Dermis blood vessel endothelial cell (primary cell): ENCODE measurements around the gene ANTXR2. TPM values are rescaled to one million over a fixed set of nuclear protein-coding genes. Genes with fewer than 3 reads are reported as not detected.

ENCODE experiments used
- DNase-seq: peaks from one replicate; pipeline ENCODE4 v3.0.0; 2010
- total RNA-seq: library from RNA; depleted of rRNA; stranded (reverse); fragments of >200 nt; gene quantifications from 2 replicates; pipeline ENCODE4 v1.2.3, GENCODE V29; 2014

ANTXR2 gene
- total RNA-seq, 1 donor from 2014 or later: 36.2 TPM

DNA sequence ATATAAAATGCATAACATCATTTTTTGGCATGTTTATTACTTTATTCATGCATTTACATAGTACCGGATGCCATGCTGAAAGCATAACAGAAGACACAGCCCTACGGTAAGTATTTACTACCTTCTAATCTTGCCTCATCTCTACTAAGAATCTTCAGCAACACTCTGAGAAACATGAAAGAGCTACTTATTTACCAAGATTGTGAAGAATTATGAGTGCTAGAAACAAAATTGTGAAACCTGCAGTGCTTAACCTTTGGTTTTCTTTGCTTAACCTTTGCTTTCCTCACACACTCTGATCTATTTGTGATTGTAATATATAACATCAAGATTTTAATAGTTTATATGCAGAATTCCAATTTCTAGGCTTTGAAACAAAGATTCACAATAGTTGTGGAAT is 7.4 kb downstream of the ANTXR2 start:
- DNase-seq: no peak

DNA sequence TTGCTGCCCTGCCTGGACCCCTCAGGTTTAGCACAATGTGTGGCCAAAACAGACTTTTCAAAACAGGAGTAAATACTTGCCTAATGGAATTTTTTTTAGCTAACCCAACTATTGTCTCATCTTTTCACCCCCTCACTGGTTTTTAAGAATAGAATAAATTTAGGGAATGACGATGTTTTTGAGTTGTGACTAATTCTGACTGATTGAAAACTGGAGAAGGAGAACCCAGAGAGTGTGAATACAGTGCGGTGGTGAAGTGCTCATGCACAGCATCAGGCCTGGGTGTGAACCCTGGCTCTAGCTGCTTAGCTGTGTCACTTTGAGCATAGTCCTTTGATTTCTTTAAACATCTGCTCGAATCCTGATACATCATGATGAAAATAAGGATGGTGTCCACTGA is 10.5 kb downstream of the ANTXR2 start:
- no peak for DNase-seq

DNA sequence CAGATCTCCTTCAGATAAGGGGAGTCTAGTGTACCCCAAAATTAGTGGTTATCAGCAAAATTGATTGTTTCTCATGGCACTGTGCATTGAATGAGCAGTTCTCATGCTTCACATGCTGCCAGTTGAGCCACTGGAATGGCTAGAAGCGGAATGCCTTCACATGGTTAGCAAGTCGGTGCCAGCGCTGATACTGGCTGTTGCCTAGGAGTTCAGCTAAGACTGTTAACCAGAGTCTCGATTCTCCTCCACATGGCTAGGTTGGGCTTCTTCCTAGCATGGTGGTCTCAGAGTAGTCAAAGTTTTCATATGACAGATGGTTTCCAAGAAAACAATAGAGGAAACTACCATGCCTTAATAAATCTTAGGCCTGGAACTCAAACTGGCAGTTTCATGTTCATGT is 12.2 kb downstream of the ANTXR2 start:
- DNase-seq: no peak

DNA sequence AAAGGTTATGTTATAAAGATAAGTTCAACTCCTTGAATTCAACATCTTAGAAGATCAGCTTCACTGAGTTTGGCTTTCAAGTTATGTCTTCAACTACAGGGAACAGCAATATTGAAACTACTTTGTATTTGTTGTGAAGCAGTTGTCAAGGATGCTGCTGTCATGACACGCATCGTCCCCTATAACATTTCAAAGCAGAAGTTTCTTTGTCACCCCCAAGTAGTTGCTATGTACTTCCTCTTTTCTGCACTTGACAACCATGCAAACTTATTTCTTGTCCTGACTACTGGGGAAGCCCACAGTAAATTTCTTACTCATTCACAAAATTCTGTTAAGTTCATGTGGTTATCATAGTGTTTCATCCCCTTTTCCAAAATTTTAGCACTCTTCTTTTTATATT is 14.3 kb downstream of the ANTXR2 start:
- DNase-seq: no peak

DNA sequence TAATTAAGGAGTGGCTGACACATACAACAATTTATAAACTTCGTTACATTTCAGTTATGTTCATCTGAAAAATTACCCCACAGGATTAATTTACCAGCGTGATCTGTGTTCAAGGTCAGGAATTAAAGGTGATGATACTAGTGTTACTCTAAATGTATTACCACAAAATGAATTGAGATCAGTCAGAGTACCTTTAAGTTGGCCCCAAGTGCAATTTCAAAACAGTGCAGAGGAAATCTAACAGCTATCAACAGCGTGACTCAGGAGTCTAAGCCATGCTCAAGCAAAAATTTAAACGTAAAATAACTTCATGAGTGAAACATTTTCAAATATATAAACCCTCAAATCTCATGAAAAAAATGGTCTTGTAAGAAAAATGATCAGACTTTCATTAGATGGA is 18.7 kb downstream of the ANTXR2 start:
- no peak for DNase-seq

DNA sequence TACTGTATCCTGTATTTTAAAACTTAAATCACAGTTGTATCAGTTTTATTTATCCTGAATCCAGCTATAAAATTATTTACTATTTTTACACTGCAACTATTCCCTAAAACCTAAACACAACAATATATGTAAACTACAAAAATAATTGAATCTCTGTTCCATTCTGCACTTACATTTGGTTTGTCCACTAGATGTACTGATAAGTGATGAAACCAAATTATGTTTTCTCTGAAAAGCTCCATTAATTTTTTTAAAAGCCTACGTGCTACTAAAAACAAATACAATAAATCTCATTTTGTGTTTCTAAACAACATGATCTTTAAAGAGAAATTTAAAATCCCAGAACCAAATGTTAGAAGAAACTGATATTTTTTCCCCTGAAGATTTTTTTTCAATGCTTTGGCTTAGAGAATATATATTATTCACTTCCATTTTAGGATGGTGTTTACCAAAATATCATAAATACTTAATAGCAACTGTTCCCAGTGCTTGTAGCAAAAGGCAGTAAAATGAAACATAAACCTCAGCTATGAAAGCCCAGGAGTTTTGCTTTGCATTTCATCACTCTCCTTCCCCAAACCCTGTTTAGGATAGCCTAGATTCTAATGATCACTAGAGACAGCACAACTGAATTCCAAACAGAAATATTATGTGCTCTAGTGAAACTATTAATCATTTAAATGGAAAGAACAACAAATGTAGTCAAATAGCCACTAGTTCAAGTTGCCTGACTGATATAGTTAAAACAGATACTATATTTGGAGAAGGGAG is 19.7 kb downstream of the ANTXR2 start:
- no peak for DNase-seq

DNA sequence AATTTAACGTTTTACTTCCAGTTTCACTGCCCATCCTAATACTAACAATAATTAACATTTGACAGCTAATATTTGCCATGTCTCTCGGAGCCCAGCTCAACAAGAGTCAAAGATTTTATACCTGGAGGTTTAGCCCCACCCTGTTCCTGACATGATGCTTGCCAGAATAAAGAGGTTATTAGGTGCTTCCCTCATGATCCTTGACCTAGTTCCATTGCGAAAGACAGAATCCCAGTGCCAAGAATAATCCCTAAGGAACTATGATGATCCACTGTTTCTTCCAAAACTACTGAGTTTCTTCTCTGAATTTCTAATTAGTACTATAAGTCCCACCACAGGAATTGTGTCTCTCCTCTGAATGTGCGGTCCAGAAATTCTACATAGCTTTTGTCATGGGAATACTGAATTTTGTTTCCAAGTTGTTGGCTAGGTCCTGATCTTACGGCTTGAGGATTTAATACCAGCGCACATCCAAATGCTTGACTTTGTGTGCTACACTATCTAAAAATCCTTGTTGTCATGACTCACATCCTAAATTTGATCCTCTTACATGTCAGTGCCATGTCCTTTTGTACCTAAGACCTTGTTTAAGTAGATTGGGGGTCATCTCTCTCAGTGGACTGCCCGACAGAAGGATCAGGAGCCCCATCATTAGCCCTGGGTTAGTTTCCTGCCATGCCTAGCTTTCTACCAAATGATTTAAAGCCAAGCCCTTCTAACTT is 23.1 kb downstream of the ANTXR2 start:
- no peak for DNase-seq

DNA sequence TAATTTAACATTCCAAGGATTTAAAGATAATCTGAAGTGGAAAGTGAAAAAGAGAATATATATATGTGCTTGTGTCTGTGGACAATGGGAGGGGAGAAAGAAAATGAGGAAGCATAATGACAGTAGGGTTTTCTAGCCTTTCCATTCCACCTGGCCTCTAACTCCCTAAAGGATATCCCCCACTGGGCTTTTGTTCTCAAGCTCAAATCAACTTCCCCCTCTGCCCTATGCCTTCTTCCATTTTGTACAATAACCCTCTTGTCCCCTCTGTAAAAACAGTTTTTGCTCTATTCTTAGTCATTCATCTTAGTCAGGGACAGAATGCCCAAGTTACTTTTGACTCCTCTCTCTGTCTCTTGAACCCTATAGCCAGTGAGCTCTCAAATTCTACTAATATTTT is 23.6 kb downstream of the ANTXR2 start:
- no peak for DNase-seq

DNA sequence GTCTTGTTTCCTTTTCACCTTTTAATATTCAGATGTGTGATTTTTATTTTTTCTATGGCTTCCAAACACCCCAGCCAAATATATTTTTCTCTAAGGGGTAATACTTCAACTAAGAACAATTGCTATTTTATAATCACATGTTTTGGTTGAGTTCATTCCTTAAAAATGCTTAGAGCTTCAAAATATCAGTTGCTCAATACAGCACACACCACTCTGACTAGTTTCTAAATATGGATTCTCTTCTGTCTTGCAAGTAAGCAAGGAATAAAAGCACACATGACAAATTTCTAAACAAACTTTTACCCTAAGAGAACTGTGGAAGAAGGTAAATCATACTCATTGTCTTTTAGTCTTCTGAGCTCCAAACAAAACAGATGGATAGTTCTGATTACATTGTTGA is 27.2 kb downstream of the ANTXR2 start:
- no peak for DNase-seq

DNA sequence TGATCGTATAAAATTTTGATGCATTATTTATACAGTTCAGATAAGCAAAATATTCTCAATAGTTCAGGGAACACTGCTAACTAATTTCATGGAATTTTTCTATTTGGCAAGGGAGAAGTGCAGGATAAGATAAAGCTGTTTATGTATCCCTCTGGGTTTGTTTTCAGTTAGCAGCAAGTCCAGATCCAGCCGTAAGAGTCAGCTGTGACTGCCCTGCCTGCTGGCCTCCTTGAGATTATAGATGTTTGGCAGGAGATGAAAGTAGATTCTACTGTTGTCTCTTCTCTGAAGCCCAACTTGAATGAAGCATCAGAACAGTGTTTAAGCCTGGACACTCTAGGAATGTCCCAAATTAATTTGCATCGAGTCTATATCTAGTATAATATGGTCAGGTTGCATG is 29.5 kb downstream of the ANTXR2 start:
- no peak for DNase-seq

DNA sequence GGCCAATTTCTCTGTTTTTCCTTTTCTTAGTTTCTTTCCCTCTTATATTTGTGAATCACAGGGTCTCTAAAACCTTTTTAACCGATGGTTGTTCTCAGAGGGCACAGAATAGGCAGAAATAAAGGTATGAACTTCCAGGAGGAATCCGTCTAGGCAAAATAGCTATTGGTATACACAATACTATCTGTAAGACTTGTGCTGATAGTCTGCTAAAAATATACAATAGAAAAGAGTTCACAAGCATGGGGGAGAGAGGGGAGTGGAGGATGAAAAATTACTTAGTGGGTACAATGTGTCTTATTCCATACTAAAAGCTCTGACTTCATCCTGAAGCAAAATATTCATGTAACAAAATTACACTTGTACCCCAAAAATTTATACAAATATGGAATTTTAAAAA is 30.2 kb downstream of the ANTXR2 start:
- no peak for DNase-seq

DNA sequence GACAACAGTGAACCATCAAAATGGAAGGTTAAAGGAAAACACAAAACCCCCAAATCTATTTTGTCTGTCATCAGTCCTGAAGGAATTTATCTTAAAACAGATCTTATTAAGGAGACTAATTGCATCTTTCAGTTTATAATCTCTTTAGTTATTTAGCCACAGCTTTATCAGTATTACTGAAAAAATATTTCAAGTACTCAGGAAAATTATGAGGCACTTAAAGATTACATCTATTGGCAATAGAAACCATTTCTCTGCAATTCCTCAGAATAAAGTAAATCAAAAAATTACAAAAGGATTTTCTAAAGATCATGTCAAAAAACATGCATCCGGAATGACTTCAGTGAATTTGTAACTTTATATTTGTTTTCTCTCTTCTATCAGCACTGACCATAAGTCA is 35.2 kb downstream of the ANTXR2 start:
- no peak for DNase-seq

DNA sequence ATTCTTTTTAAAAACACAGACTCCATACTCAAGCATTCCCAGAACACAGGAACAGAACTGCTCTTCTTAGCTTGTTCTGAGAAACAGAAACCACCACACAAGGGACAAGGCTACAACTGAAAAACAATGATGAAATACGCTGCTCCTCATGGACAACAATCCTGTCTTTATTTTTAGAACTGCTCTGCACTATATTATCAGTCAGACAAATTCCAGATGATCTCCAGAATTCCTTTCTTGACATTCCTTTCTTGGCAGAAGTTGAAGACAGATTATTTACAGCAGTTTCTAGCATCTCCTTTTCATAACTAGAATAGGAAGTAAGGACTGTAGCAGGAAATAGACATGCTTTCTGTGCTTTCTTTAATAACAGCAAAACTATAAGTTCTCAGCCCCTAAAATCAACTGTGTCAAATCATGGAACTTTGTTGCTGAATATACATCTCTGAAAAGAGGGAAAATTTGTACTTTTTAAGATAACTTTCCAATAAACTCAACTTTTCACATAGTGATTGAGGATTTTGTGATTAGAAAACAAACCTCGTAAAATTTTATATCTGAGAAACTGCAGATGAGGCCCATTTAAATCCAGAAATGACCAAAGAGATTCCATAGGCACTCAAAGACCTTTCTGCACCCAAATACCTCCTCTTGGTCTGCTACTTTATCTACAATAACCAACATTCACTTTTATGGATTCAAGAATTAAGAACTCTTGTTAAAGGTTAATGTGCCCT is 35.9 kb downstream of the ANTXR2 start:
- peak; percentile 19 for DNase-seq

DNA sequence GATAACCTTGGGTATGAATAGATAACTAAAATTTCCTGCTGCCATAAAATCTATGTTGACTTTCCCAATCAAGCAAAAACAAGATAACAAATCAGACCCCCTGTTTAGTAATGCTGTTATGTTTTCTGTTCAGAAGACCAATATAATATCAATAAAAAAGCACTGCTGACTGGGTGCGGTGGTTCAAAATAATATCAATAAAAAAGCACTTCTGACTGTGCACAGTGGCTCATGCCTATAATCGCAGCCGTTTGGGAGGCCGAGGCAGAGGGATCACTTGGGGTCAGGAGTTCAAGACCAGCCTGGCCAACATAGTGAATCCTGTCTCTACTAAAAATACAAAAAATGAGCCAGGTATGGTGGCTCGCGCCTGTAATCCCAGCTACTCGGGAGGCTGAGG is 36.7 kb downstream of the ANTXR2 start:
- DNase-seq: no peak

DNA sequence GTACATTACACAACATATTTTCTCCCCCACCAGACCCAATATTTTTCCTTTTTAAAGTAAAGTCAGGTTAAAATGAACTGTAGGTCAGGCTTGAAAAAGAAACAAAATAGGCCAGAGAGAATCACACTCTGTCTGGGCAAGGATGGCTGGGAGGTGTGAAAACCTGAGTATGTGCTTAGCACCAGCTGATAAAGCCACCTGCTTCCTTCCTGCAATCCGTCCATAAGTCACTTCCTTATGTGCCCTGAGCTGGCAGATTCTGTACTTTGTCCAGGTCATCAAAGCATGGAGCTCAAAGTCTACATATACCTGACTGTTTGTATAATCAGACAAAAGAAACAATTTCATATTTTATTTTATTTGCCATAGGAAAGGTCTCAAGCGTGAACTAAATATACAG is 37.7 kb downstream of the ANTXR2 start:
- peak; percentile 59 for DNase-seq

DNA sequence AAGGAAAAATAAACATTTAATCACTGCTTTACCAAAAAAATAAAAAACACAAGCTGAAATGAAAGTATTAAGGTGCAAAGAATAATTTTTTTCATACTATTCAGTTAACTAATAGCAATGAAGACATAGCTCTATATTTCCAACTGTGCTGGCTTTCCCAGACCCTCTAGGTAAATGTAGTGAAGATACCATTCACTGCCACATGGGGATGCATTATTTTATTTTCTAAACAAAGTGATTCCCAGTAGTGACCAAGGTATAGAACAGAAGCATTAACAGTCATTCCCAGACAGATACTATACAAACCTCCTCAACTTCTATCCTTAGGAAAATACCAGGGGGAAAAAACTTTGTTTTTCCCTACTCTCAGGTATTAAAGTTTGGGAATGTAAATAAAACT is 39.4 kb downstream of the ANTXR2 start:
- no peak for DNase-seq

DNA sequence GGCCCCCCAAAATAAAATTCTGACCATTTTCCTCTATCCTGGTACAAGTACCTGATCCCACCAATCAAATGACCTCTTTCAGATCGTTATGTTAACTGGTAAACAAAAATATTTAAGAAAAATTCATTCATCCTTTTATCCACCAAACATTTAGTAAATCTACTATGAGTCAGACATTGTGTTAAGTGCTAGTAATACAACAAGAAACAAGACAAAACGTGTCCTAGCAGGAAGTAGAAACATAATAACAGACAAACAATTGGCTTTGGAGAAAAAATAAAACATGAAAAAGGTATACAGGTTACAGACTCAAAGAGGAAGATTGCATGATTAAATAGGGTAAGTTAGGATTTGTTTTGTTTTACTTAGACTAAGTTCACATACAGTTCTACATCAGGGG is 43.7 kb downstream of the ANTXR2 start:
- no peak for DNase-seq

DNA sequence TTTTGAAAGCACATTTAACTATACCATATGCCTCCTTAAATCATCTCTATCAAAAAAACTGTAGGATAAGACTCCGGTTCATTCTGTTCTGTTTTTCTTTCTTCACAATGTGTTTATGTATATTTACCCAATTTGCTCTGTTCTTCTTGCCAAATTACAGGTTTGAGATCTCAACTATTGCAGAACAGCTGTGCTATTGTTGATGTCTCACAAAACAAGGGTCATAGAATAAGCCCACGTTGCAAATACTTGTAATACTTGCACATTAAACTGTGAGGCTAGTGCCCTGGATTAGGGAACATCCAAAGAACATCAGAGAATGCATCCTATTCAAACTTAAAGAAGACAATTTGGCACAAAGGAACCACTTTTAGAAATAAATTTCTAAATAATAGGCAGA is 45.4 kb downstream of the ANTXR2 start:
- no peak for DNase-seq

DNA sequence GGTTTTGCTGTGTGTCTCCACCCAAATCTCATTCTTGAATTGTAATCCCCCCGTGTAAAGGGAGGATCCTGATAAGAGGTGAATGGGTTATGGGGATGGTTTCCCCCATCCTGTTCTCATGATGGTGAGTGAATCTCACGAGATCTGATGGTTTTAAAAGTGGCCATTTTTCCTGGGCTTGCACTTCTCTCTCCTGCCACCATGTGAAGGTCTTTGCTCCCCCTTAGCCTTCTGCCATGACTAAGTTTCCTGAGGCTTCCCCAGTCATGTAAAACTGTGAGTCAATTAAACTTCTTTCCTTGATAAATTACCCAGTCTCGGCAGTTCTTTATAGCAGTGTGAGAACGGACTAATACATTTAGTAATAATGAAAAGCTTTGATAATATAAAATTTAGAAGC is 46.9 kb downstream of the ANTXR2 start:
- peak; percentile 10 for DNase-seq

DNA sequence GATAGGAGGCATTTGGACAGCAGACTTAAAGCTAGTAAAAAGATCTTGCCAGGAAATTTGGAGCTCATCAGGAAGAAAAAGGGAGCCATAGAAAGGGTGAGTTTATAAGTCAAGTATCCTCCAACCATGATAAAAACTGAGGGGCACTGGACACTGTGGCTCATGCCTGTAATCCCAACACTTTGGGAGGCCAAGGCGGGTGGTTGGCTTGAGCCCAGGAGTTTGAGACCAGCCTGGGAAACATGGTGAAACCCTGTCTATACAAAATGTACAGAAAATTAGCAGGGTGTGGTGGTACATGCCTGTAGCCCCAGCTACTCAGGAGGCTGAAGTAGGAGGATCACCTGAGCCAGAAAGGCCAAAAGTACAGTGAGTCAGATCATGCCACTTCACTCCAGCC is 48.7 kb downstream of the ANTXR2 start:
- no peak for DNase-seq

DNA sequence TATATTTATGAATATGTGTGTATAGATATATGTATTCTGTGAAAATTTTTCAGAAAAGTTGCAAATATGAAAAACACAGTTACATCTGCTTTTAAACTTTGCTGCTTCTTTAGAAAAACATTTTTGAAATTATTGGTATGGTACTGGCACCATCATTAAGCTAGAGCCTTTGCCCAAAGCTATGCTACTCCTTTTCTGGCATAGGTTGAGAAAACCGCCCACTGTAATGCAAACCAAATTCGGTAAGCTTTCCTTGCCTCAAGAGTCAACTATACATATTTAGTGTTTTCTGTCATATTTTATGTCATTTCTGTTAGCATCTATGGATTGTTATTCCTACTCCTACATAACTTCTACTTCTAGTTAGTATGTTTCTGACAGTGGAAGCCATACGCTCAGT is 50.7 kb downstream of the ANTXR2 start:
- no peak for DNase-seq

DNA sequence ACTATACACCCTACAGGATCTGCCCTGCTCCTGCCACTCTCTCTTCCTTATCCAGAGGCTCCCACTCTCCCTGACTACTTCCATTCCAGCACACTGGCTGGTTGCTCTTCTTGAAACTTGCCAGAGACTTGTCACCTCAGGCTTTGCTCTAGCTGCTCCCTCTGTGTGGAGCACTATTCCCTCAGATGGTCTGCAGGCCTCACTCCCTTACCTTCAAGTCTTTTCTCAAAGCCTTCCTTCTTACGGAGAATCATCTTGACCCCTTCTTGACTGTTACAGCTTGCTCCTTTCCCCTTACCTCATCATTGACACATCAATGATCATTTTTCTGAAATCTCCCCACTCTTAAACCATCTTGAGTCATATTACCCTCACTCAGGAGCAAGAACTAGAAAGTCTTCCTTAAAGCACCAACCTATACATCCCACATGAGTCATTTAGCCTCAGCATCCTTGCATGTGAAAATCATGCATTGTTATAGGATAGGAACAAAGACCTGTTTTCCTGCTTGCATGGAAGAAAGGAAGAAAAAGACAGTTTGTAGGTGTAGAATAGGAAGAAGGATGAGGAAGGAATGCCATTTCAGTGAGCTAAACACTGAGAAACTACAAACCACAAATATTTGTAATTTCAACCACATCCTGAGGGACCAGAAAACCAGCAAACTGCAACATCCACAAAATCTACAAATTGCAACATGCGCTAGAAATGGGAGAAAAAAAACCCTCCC is 55.7 kb downstream of the ANTXR2 start:
- DNase-seq: no peak

DNA sequence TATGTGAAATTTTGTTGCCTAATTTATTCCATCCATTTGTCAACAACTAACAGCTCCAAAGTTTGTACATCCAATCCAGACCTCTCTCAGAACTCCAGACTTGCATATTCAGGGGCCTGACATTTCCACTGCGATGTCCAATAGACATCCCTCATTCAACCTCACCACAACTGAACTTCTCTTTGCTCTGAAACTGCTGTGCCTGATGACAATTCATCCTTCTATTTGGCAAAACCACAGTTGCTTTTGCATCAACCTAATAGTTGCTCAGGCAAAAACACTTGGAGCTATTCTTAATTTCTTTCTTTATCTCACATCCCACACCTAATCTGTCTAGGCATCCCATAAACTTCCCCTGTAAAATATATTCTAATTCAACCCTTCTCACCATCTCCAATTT is 56.5 kb downstream of the ANTXR2 start:
- no peak for DNase-seq
